Parietal lobe (tissue), 1 donor: ENCODE results near the gene TRIM71. TPM values are rescaled to one million over a fixed set of nuclear protein-coding genes. Genes with fewer than 3 reads are reported as not detected.

ENCODE experiments used
- total RNA-seq: library from RNA; depleted of rRNA; stranded (reverse); fragments of >200 nt; gene quantifications from one replicate; pipeline ENCODE4 v1.2.3, GENCODE V29; 2014

TRIM71 gene
- total RNA-seq = 3.8 TPM

GRCh38 chr3:32817558-32818228 is at the start of gene TRIM71:
Gene TRIM71 (plus strand): TSS chr3:32817997. CDS start chr3:32818081, 84 bp downstream.

Other genes with a start within 250 kb of the TRIM71 start
- gene DYNC1LI1, start 247.1 kb upstream of the TRIM71 start, total RNA-seq = 92.3 TPM
- gene CNOT10, start 132.8 kb upstream of the TRIM71 start, total RNA-seq = 60.1 TPM
- not detected for gene CCR4, start 133.6 kb downstream of the TRIM71 start, total RNA-seq